Osteoblast (primary cell): ENCODE data around the gene KCND2. TPM values are rescaled to one million over a fixed set of nuclear protein-coding genes. Genes with fewer than 3 reads are reported as not detected.

Experiments
- DNase-seq: peaks from one replicate; pipeline ENCODE4 v3.0.0; 2011; ENCODE audit warnings: low spot score, mixed read lengths; ENCODE audit not compliant: insufficient read length; ENCODE audit errors: missing footprints
- H2AFZ ChIP-seq: 2 replicates; pipeline ENCODE4 v1.6.0; 2011; ENCODE audit warnings: mild to moderate bottlenecking, low read length
- H3K27ac ChIP-seq: 2 replicates; pipeline ENCODE4 v1.5.1; 2011; ENCODE audit warnings: mild to moderate bottlenecking, low read depth, low read length, moderate library complexity
- H3K27me3 ChIP-seq: 2 replicates; pipeline ENCODE4 v1.6.0; 2012; ENCODE audit warnings: mild to moderate bottlenecking, control low read depth, inconsistent platforms, low read length, moderate library complexity; ENCODE audit not compliant: insufficient read depth
- H3K36me3 ChIP-seq: 2 replicates; pipeline ENCODE4 v1.5.1; 2011; ENCODE audit warnings: mild to moderate bottlenecking, low read length, control low read depth, moderate library complexity; ENCODE audit not compliant: insufficient read depth
- H3K4me1 ChIP-seq: 2 replicates; pipeline ENCODE4 v1.5.1; 2011; ENCODE audit warnings: mild to moderate bottlenecking, low read length, control low read depth, moderate library complexity; ENCODE audit not compliant: insufficient read depth
- H3K4me2 ChIP-seq: 2 replicates; pipeline ENCODE4 v1.6.0; 2011; ENCODE audit warnings: mild to moderate bottlenecking, low read length; ENCODE audit not compliant: insufficient read depth
- H3K4me3 ChIP-seq: fragments of 200-600 bp; sonication (generic); 3 replicates; pipeline ENCODE4 v1.5.1; 2012; ENCODE audit warnings: mild to moderate bottlenecking, low read length, inconsistent platforms; ENCODE audit not compliant: insufficient read depth
- H3K79me2 ChIP-seq: 2 replicates; pipeline ENCODE4 v1.6.0; 2012; ENCODE audit warnings: mild to moderate bottlenecking, low read length, control low read depth, inconsistent platforms; ENCODE audit not compliant: insufficient read depth
- H3K9me3 ChIP-seq: 2 replicates; pipeline ENCODE4 v1.5.1; 2011; ENCODE audit warnings: low read depth, low read length, control low read depth
- H4K20me1 ChIP-seq: 2 replicates; pipeline ENCODE4 v1.6.0; 2012; ENCODE audit warnings: mild to moderate bottlenecking, low read length, control low read depth; ENCODE audit not compliant: insufficient read depth
- CTCF ChIP-seq: IDR thresholded peaks from 2 replicates; pipeline ENCODE4 v1.5.1; 2011; ENCODE audit warnings: mild to moderate bottlenecking, low read depth, low read length, moderate library complexity; ENCODE audit errors: extremely low read depth
- total RNA-seq: library from RNA; depleted of rRNA; stranded (reverse); fragments of >200 nt; gene quantifications from 2 replicates; pipeline ENCODE4 v1.2.3, GENCODE V29; 2012

Gene KCND2
- total RNA-seq, 1 donor, result 6.5 TPM

- no peak overlapping the region for H3K27ac ChIP-seq
- no peaks in the 10 kb centered on the region for H3K4me1 ChIP-seq
- H3K36me3 ChIP-seq, result no peaks in the 10 kb centered on the region
- no peak for TF ChIP-seq CTCF
- peaks cover 2% of the 10 kb centered on the region for H3K9me3 ChIP-seq
- no peak overlapping the region for H2AFZ ChIP-seq
- no peak for DNase-seq
- no peak overlapping the region for H3K4me3 ChIP-seq
- H3K4me2 ChIP-seq, result no peak overlapping the region
- H3K79me2 ChIP-seq, result no peaks in the 10 kb centered on the region
- H3K27me3 ChIP-seq, result no peaks in the 10 kb centered on the region
- H4K20me1 ChIP-seq, result no peaks in the 10 kb centered on the region
These were observed 30.1 kb downstream of the KCND2 start for GRCh38 chr7:120303105-120303504.

GRCh38 chr7:120304674-120305073, 31.7 kb downstream of the KCND2 start:
- Histone ChIP-seq H3K79me2 (no peaks in the 10 kb centered on the region), H3K4me2 (no peak overlapping the region), H3K36me3 (no peaks in the 10 kb centered on the region), H3K4me1 (no peaks in the 10 kb centered on the region), H3K4me3 (no peak overlapping the region), H2AFZ (no peak overlapping the region), H3K9me3 (peaks cover 2% of the 10 kb centered on the region), H3K27me3 (no peaks in the 10 kb centered on the region), H3K27ac (no peak overlapping the region), H4K20me1 (no peaks in the 10 kb centered on the region)
- no peak for TF ChIP-seq CTCF
- no peak for DNase-seq

GRCh38 chr7:120307991-120308545, 35.1 kb downstream of the KCND2 start:
- H3K4me1 ChIP-seq, result no peaks in the 10 kb centered on the region
- no peak overlapping the region for H3K27ac ChIP-seq
- no peak overlapping the region for H2AFZ ChIP-seq
- H3K27me3 ChIP-seq, result no peaks in the 10 kb centered on the region
- no peak overlapping the region for H3K4me2 ChIP-seq
- H3K36me3 ChIP-seq, result no peaks in the 10 kb centered on the region
- H3K9me3 ChIP-seq, result no peaks in the 10 kb centered on the region
- TF ChIP-seq CTCF, result no peak
- H4K20me1 ChIP-seq, result no peaks in the 10 kb centered on the region
- no peak for DNase-seq
- no peak overlapping the region for H3K4me3 ChIP-seq
- no peaks in the 10 kb centered on the region for H3K79me2 ChIP-seq

- no peak overlapping the region for H3K4me3 ChIP-seq
- H4K20me1 ChIP-seq, result no peaks in the 10 kb centered on the region
- H3K27me3 ChIP-seq, result no peaks in the 10 kb centered on the region
- H3K27ac ChIP-seq, result no peak overlapping the region
- H3K79me2 ChIP-seq, result no peaks in the 10 kb centered on the region
- no peaks in the 10 kb centered on the region for H3K4me1 ChIP-seq
- no peaks in the 10 kb centered on the region for H3K9me3 ChIP-seq
- H3K4me2 ChIP-seq, result no peak overlapping the region
- TF ChIP-seq CTCF, result no peak
- H2AFZ ChIP-seq, result no peak overlapping the region
- DNase-seq, result peak; percentile 3
- no peaks in the 10 kb centered on the region for H3K36me3 ChIP-seq
These were observed 38.2 kb downstream of the KCND2 start for GRCh38 chr7:120311028-120311788.
